GM23338 (cell line): ENCODE data around the gene CCDC61. TPM values are rescaled to one million over a fixed set of nuclear protein-coding genes. Genes with fewer than 3 reads are reported as not detected.
A peak's percentile ranks its signal among the peaks of the same experiment; 100 is the strongest.

Experiments used
- ATAC-seq: fragments of 200-7000 bp; cut with Tn5 transposase; 3 replicates; pipeline ENCODE4 v1.9.1; 2020
- DNase-seq: peaks from one replicate; pipeline ENCODE4 v3.0.0-alpha.2; 2015; ENCODE audit warnings: low spot score
- H2AFZ ChIP-seq: fragments of 200-600 bp; sonication (generic); 2 replicates; pipeline ENCODE4 v1.8.0; 2016; ENCODE audit warnings: antibody characterized with exemption, mild to moderate bottlenecking, moderate library complexity
- H3F3A ChIP-seq: fragments of 200-600 bp; sonication (generic); replicated peaks from 2 replicates; pipeline ENCODE4 v1.8.0; 2017; ENCODE audit warnings: antibody characterized with exemption, mixed run types, low read depth
- H3K27ac ChIP-seq: fragments of 200-600 bp; sonication (generic); 2 replicates; pipeline ENCODE4 v1.6.1; 2016; ENCODE audit warnings: low read depth
- H3K27me3 ChIP-seq: fragments of 200-600 bp; sonication (generic); 2 replicates; pipeline ENCODE4 v1.8.0; 2016; ENCODE audit warnings: mild to moderate bottlenecking, mixed run types, moderate library complexity; ENCODE audit not compliant: insufficient read depth
- H3K36me3 ChIP-seq: fragments of 200-600 bp; sonication (generic); 2 replicates; pipeline ENCODE4 v1.8.0; 2016; ENCODE audit warnings: mild to moderate bottlenecking; ENCODE audit not compliant: insufficient read depth
- H3K4me1 ChIP-seq: fragments of 200-600 bp; sonication (generic); 2 replicates; pipeline ENCODE4 v1.8.0; 2016; ENCODE audit warnings: mild to moderate bottlenecking, moderate library complexity; ENCODE audit not compliant: insufficient read depth
- H3K4me2 ChIP-seq: fragments of 200-600 bp; sonication (generic); 2 replicates; pipeline ENCODE4 v1.7.1; 2017; ENCODE audit warnings: mixed run types
- H3K4me3 ChIP-seq: fragments of 200-600 bp; sonication (generic); 2 replicates; pipeline ENCODE4 v1.6.1; 2016; ENCODE audit warnings: mixed run types
- H3K79me2 ChIP-seq: fragments of 200-600 bp; sonication (generic); replicated peaks from 2 replicates; pipeline ENCODE4 v1.8.0; 2017; ENCODE audit warnings: mild to moderate bottlenecking; ENCODE audit not compliant: insufficient read depth
- H3K9me2 ChIP-seq: fragments of 200-600 bp; sonication (generic); 2 replicates; pipeline ENCODE4 v1.8.0; 2017; ENCODE audit not compliant: insufficient read depth
- H4K20me1 ChIP-seq: fragments of 200-600 bp; sonication (generic); replicated peaks from 2 replicates; pipeline ENCODE4 v1.8.0; 2017; ENCODE audit warnings: mild to moderate bottlenecking; ENCODE audit not compliant: insufficient read depth
- H3K27ac Mint-ChIP-seq: 2 replicates; pipeline ENCODE4 v1.8.0; 2020; ENCODE audit warnings: inconsistent platforms, mild to moderate bottlenecking, moderate library complexity, mixed read lengths
- H3K27me3 Mint-ChIP-seq: 3 replicates; pipeline ENCODE4 v1.8.0; 2022; ENCODE audit warnings: low read depth, mild to moderate bottlenecking, moderate library complexity, mixed read lengths, inconsistent platforms; ENCODE audit not compliant: insufficient read depth, poor library complexity
- H3K36me3 Mint-ChIP-seq: 3 replicates; pipeline ENCODE4 v1.8.0; 2021; ENCODE audit warnings: low read depth, mild to moderate bottlenecking, inconsistent platforms, moderate library complexity, mixed read lengths
- H3K4me1 Mint-ChIP-seq: 3 replicates; pipeline ENCODE4 v1.8.0; 2020; ENCODE audit warnings: mild to moderate bottlenecking, inconsistent platforms, mixed read lengths
- H3K4me3 Mint-ChIP-seq: 3 replicates; pipeline ENCODE4 v1.8.0; 2021; ENCODE audit warnings: moderate library complexity, mild to moderate bottlenecking, inconsistent platforms, mixed read lengths
- H3K9me3 Mint-ChIP-seq: 3 replicates; pipeline ENCODE4 v1.8.0; 2020; ENCODE audit warnings: moderate library complexity, mild to moderate bottlenecking, inconsistent platforms, mixed read lengths
- CTCF ChIP-seq, 2 experiments: fragments of 200-600 bp in 1 of 2; sonication (generic) in 1 of 2; conservative IDR thresholded peaks; 2 replicates each; pipeline versions ENCODE4 v1.5.1 to v1.6.1; 2016 to 2017; ENCODE audit warnings: antibody characterized with exemption in 2 of 2, low read depth in 2 of 2, mild to moderate bottlenecking in 2 of 2, moderate library complexity in 1 of 2
- EZH2 ChIP-seq: fragments of 200-600 bp; sonication (generic); IDR thresholded peaks from one replicate; pipeline ENCODE4 v1.8.0; 2017; ENCODE audit warnings: antibody characterized with exemption, mild to moderate bottlenecking, low read depth; ENCODE audit not compliant: unreplicated experiment
- EZH2phosphoT487 ChIP-seq: fragments of 200-600 bp; sonication (generic); IDR thresholded peaks from one replicate; pipeline ENCODE4 v1.8.1; 2018; ENCODE audit warnings: antibody characterized with exemption; ENCODE audit not compliant: unreplicated experiment
- STAT1 ChIP-seq: IDR thresholded peaks from one replicate; pipeline ENCODE4 v1.6.1; 2016; ENCODE audit warnings: antibody characterized with exemption; ENCODE audit not compliant: unreplicated experiment
- ZNF331 ChIP-seq: fragments of 250-450 bp; sonication (Bioruptor Pico); IDR thresholded peaks from 2 replicates; pipeline ENCODE4 v1.5.0; 2020; ENCODE audit warnings: low read depth, mild to moderate bottlenecking, moderate library complexity
- polyA plus RNA-seq: library from polyadenylated mRNA; unstranded; fragments of >200 nt; fragmentation: Nextera tagmentation; extraction: Ambion mirVana; gene quantifications from 2 replicates; pipeline ENCODE4 v1.2.1, GENCODE V29; 2016
- total RNA-seq: library from RNA; depleted of rRNA; stranded (reverse); fragments of >200 nt; shearing (Covaris generic); gene quantifications from 2 replicates; pipeline ENCODE4 v1.2.3, GENCODE V29; 2014
- TF ChIP-seq, protein P1 (sequence below): IDR thresholded peaks from 2 replicates; pipeline ENCODE4 v1.6.1; 2016; ENCODE audit warnings: antibody characterized with exemption

The CCDC61 gene
- total and polyA plus RNA-seq, 2 experiments from 2014 or later = 9.8 to 22.4 TPM

DNA sequence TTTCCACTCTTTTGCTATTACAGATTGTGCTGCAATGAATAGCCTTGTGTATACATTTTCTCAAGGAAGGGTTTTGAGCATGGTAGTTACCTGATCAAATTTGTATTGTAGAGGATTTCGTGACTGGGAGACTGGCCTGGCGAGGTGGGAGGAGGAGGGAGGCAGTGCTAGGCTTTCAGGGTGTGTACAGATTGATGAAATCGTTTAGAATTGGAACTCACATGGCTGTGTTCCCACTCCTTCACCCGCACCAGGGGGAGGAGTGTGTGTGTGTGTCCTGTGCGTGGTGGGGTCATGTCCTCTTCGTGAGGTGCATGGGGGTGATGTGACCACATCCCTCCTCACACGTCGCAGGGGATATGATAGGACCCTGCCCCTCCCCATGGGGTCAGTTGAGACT is 19.3 kb downstream of the CCDC61 start (continued):
- TF ChIP-seq, protein P1, sequence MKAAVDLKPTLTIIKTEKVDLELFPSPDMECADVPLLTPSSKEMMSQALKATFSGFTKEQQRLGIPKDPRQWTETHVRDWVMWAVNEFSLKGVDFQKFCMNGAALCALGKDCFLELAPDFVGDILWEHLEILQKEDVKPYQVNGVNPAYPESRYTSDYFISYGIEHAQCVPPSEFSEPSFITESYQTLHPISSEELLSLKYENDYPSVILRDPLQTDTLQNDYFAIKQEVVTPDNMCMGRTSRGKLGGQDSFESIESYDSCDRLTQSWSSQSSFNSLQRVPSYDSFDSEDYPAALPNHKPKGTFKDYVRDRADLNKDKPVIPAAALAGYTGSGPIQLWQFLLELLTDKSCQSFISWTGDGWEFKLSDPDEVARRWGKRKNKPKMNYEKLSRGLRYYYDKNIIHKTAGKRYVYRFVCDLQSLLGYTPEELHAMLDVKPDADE = no peak
- TF ChIP-seq EZH2 = no peak
- TF ChIP-seq EZH2phosphoT487 = no peak
- no peak for TF ChIP-seq ZNF331 (CRISPR knock-in tag)
- no peak for TF ChIP-seq STAT1

- peaks cover 9% of the 10 kb centered on the region; the same call in 2 of the 3 replicates for H3K36me3 Mint-ChIP-seq
- peaks cover 26% of the 10 kb centered on the region for H3K27me3 Mint-ChIP-seq
- TF ChIP-seq CTCF (conservative IDR thresholded peaks at IDR 0.05; ENCODE audit: low read depth in 2 of 2) (0 out of 4 replicates have a peak, but pooled peaks of 1 of the 2 experiments have one; percentile 8), ZNF331 (CRISPR knock-in tag) (no peak)
- TF ChIP-seq, protein P1 = no peak
- peak overlapping the region; percentile 99 for H3K4me2 ChIP-seq
- peak overlapping the region; percentile 79 for H3K4me3 Mint-ChIP-seq
- H2AFZ ChIP-seq = no peak overlapping the region
- no peaks in the 10 kb centered on the region for H3F3A ChIP-seq
- DNase-seq (peak; percentile 96), ATAC-seq (peak; percentile 80)
- no peak overlapping the region for H3K27ac Mint-ChIP-seq
- peaks cover 13% of the 10 kb centered on the region for H4K20me1 ChIP-seq
- H3K4me3 ChIP-seq = peak overlapping the region; percentile 77
- H3K4me1 ChIP-seq = peaks cover 9% of the 10 kb centered on the region; the same call in 1 of the 2 replicates
- H3K4me1 Mint-ChIP-seq = peaks cover 13% of the 10 kb centered on the region
- H3K27ac ChIP-seq = no peak overlapping the region
- H3K36me3 ChIP-seq = no peaks in the 10 kb centered on the region
- no peaks in the 10 kb centered on the region for H3K9me3 Mint-ChIP-seq
- H3K9me2 ChIP-seq = no peaks in the 10 kb centered on the region
- H3K27me3 ChIP-seq = peaks cover 35% of the 10 kb centered on the region
- H3K79me2 ChIP-seq = no peaks in the 10 kb centered on the region
Observed at GRCh38 chr19:46014941-46015686, 19.8 kb downstream of the CCDC61 start.
